Measurements from ENCODE around the gene BICD2. TPM values are rescaled to one million over a fixed set of nuclear protein-coding genes. Genes with fewer than 3 reads are reported as not detected.

The BICD2 gene
- total and polyA plus RNA-seq, 2 of the 8 experiments (the other 6 are each of a cell fraction or from before 2014, with no cell fraction given): 6.6 to 22.8 TPM

DNA sequence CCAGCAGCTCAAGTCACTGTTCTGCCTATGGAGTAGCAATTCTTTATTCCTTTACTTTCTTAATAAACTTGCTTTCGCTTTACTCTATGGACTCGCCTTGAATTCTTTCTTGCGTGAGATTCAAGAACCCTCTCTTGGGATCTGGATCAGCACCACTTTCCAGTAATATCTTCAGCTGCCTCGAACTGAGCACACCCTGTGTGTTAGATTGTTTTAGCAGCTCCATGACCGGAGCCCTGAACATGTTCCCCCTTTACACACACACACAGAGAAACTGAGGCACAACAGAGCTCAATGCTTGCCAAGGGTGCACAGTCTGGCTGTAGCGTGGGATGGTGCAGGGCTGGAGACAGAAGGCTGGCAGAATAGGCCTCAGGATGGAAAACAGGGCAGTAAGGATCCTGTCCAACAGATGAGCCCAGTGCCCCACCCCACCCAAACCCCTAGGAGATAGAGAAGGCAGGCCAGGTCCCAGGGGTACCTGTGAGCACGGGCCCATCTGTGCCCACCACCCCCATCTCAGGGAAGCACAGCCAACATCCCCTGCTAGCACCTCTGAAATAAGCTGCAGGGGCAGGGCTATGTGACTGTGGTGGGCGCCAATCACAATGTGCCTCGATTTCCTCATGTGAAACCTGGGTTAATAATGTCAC lies 27.9 kb downstream of the BICD2 start:
- no peaks in the 10 kb centered on the region for H3K9me3 ChIP-seq (ENCODE audit: insufficient read depth in 2 of 2, low read depth in 1 of 2, low read length in 1 of 2)
- no peak overlapping the region for H3K23ac ChIP-seq (ENCODE audit: insufficient read length)
- peaks cover 0 to 7% (median 2%) of the 10 kb centered on the region in 4 experiments; a peak in 3 of 7 replicates for H3K4me1 ChIP-seq (replicated peaks in 1 of 4; ENCODE audit: control insufficient read depth in 3 of 4, insufficient read depth in 4 of 4, low read length in 3 of 4)
- no peaks in the 10 kb centered on the region for H3K36me3 ChIP-seq (ENCODE audit: control insufficient read depth in 2 of 4, insufficient read depth in 4 of 4, low read length in 3 of 4)
- H2AK5ac ChIP-seq (ENCODE audit: low read depth, low read length): no peak overlapping the region
- H2BK15ac ChIP-seq (ENCODE audit: low read length): no peak overlapping the region
- H4K8ac ChIP-seq (ENCODE audit: extremely low read depth, insufficient read depth, low read length): no peak overlapping the region
- ChIA-PET POLR2A (ENCODE audit: partially characterized antibody) (interaction anchor here (1.0 kb wide), 2 partner anchors 9 to 71 kb away, joined by 3 read pairs; no protein-coding TSS in a partner anchor), CTCF (ENCODE audit: partially characterized antibody) (interaction anchor here (0.7 to 1.1 kb wide), 6 partner anchors 10 to 317 kb away, joined by 3 to 4 read pairs (median 3); no protein-coding TSS in a partner anchor)
- 94% methylated on average over 9 of the region's 9 CpGs; no CpG with 5 or more reads in 1 of the 2 experiments for WGBS, 2 experiments (ENCODE audit: extremely low coverage in 1 of 2, insufficient coverage in 1 of 2, insufficient read length in 1 of 2, insufficient replicate concordance in 2 of 2, low coverage in 1 of 2, low lambda C conversion rate in 2 of 2, missing lambda C conversion rate in 1 of 2)
- DNase-seq (ENCODE audit: low read depth in 1 of 2, low spot score in 2 of 2): no peak
- no peak overlapping the region for H2BK120ac ChIP-seq (replicated peaks; ENCODE audit: low read depth, low read length)
- H3K4me2 ChIP-seq (ENCODE audit: insufficient read depth in 1 of 2, low read depth in 2 of 2, low read length in 2 of 2): no peak overlapping the region
- no peak overlapping the region for H3K9ac ChIP-seq (replicated peaks in 1 of 4; ENCODE audit: extremely low read depth in 1 of 4, low read depth in 3 of 4, low read length in 3 of 4)
- no peak overlapping the region for H2BK5ac ChIP-seq (ENCODE audit: low read depth, low read length)
- peaks cover 21% of the 10 kb centered on the region for H3K79me1 ChIP-seq (ENCODE audit: low read depth, low read length)
- H4K5ac ChIP-seq (ENCODE audit: insufficient read length, low read depth, low read length): no peak overlapping the region
- no peak overlapping the region for H3K56ac ChIP-seq (replicated peaks; ENCODE audit: insufficient read length, low read depth, low read length)
- H3K23me2 ChIP-seq (ENCODE audit: low read depth, low read length): no peaks in the 10 kb centered on the region
- no peak for FAIRE-seq
- H4K91ac ChIP-seq (replicated peaks; ENCODE audit: insufficient read length, low read length): no peak overlapping the region
- no peak overlapping the region for H3K4ac ChIP-seq (replicated peaks; ENCODE audit: insufficient read length, low read depth, low read length)
- H3K18ac ChIP-seq (ENCODE audit: extremely low read depth, low read length): no peak overlapping the region
- H3K4me3 ChIP-seq (ENCODE audit: extremely low read depth in 1 of 4, insufficient read depth in 2 of 4, low read depth in 3 of 4, low read length in 4 of 4): no peak overlapping the region
- no peak overlapping the region for H3K27ac ChIP-seq (ENCODE audit: low read depth, low read length)
- H4K20me1 ChIP-seq (replicated peaks in 1 of 2; ENCODE audit: control insufficient read depth in 1 of 2, insufficient read depth in 2 of 2, low read length in 2 of 2): peaks cover 3 to 20% of the 10 kb centered on the region in 2 experiments
- no peak overlapping the region for H2AFZ ChIP-seq (ENCODE audit: low read length)
- H2BK20ac ChIP-seq (ENCODE audit: low read length): no peak overlapping the region
- H3K79me2 ChIP-seq (ENCODE audit: control insufficient read depth in 1 of 2, insufficient read depth in 2 of 2, low read length in 2 of 2): peaks cover 0 to 85% of the 10 kb centered on the region in 2 experiments; a peak in 3 of 4 replicates
- H3K27me3 ChIP-seq (replicated peaks in 1 of 4; ENCODE audit: control insufficient read depth in 3 of 4, extremely low read depth in 1 of 4, insufficient read depth in 3 of 4, low read length in 3 of 4): no peaks in the 10 kb centered on the region
- no peak overlapping the region for H2BK12ac ChIP-seq (ENCODE audit: low read depth, low read length)
- no peak overlapping the region for H3K14ac ChIP-seq (ENCODE audit: insufficient read length)
- TF ChIP-seq JUND (IDR thresholded peaks at IDR 0.05; ENCODE audit: low read length): no peak
- no peak for TF ChIP-seq BRCA1 (IDR thresholded peaks at IDR 0.05; ENCODE audit: low read depth, low read length)
- no peak for TF ChIP-seq SRF (IDR thresholded peaks at IDR 0.05; ENCODE audit: low read depth, low read length)
- TF ChIP-seq, protein P1, sequence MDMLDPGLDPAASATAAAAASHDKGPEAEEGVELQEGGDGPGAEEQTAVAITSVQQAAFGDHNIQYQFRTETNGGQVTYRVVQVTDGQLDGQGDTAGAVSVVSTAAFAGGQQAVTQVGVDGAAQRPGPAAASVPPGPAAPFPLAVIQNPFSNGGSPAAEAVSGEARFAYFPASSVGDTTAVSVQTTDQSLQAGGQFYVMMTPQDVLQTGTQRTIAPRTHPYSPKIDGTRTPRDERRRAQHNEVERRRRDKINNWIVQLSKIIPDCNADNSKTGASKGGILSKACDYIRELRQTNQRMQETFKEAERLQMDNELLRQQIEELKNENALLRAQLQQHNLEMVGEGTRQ (IDR thresholded peaks at IDR 0.05; ENCODE audit: low read length): no peak
- no peak for TF ChIP-seq KDM5A (IDR thresholded peaks at IDR 0.05; ENCODE audit: low read length)
- no peak for TF ChIP-seq NRF1 (IDR thresholded peaks at IDR 0.05; ENCODE audit: low read depth, low read length)
- TF ChIP-seq CBX8 (IDR thresholded peaks at IDR 0.05; ENCODE audit: borderline replicate concordance, low read depth, low read length): no peak
- no peak for TF ChIP-seq CREB1 (IDR thresholded peaks at IDR 0.05)
- TF ChIP-seq SIN3A (conservative IDR thresholded peaks at IDR 0.05 in 1 of 2, IDR thresholded peaks at IDR 0.05 in 1 of 2; ENCODE audit: low read depth in 1 of 2, low read length in 2 of 2): no peak
- TF ChIP-seq SIRT6 (IDR thresholded peaks at IDR 0.05; ENCODE audit: low read length): no peak
- no peak for TF ChIP-seq NANOG (IDR thresholded peaks at IDR 0.05; ENCODE audit: insufficient read depth, low read depth, low read length, poor library complexity, severe bottlenecking)
- TF ChIP-seq JUN (IDR thresholded peaks at IDR 0.05; ENCODE audit: low read depth, low read length): no peak

All from H1 (cell line).